Middle frontal gyrus (tissue), 1 donor: ENCODE results near the gene AHNAK2.

Experiments
- DNase-seq: peaks from one replicate; pipeline ENCODE4 v3.0.0-alpha.2; 2015; ENCODE audit warnings: low spot score; ENCODE audit errors: extremely low spot score

Gene AHNAK2

DNA sequence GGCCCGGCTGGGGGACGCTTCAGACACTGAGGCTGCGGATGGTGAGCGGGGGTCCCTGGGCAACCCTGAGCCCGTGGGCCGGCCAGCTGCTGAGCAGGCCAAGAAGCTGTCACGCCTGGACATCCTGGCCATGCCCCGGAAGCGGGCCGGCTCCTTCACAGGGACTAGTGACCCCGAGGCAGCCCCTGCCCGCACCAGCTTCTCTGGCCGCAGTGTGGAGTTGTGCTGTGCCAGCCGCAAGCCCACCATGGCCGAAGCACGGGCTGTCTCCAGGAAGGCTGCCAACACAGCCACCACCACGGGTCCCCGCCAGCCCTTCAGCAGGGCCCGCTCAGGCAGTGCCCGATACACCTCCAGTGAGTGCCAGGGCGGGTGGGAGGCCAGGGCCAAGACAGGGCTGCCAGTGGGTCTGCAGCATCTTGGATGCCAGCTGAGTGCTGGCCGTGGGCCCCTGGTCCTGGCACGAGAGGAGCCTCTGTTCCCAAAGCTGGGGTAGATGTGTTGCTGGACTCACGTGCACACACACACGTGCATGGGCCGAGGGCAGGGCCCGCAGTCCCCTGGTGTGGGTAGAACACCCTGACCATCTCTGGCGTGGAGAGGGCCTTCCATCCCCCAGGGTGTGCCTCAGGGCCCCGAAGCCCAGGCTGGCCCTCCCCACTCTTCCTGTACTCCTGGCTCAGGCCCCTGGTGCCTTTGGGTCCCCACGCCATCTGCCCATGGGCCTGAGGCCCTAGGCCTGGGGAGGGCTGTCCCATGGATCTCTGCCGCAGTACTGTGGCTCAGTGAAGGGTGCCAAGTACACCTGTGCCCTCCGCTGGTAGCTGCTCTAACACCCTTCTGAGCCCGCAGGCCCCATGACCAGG, 90.3 kb downstream of the AHNAK2 start:
- DNase-seq: no peak
